Globus pallidus (tissue), 1 donor: ENCODE results near the gene VSIR.

ENCODE experiments used
- DNase-seq: peaks from one replicate; pipeline ENCODE4 v3.0.0-alpha.2; 2015; ENCODE audit warnings: low spot score

Gene VSIR

GRCh38 chr10:71727738-71728737, 45.3 kb downstream of the VSIR start:
- peak; percentile 43 for DNase-seq

- no peak for DNase-seq
Measured at GRCh38 chr10:71727105-71727737, 46.1 kb downstream of the VSIR start.

GRCh38 chr10:71726580-71727104, 46.7 kb downstream of the VSIR start:
- no peak for DNase-seq

GRCh38 chr10:71725998-71726579, 47.2 kb downstream of the VSIR start:
- DNase-seq, result no peak

- DNase-seq, result no peak
Measured at GRCh38 chr10:71725249-71725648, 48.1 kb downstream of the VSIR start.

GRCh38 chr10:71724539-71724938, 48.8 kb downstream of the VSIR start:
- DNase-seq, result no peak

- DNase-seq, result no peak
Measured at GRCh38 chr10:71723311-71723710, 50.0 kb downstream of the VSIR start.

- no peak for DNase-seq
Measured at GRCh38 chr10:71722849-71723248, 50.5 kb downstream of the VSIR start.

- DNase-seq, result no peak
Measured at GRCh38 chr10:71721313-71721712, 52.0 kb downstream of the VSIR start.

GRCh38 chr10:71720288-71720687, 53.0 kb downstream of the VSIR start:
- no peak for DNase-seq

GRCh38 chr10:71719464-71720201, 53.7 kb downstream of the VSIR start, which contains the start of gene C10orf105:
Gene C10orf105, minus strand, starts transcription at chr10:71719778. Its CDS starts 3,441 bp downstream, at chr10:71716337.
- DNase-seq, result peak; percentile 60

- peak; percentile 57 for DNase-seq
Measured at GRCh38 chr10:71719042-71719441, 54.3 kb downstream of the VSIR start.

GRCh38 chr10:71718165-71718698, 55.1 kb downstream of the VSIR start:
- no peak for DNase-seq

- no peak for DNase-seq
Measured at GRCh38 chr10:71717551-71717951, 55.8 kb downstream of the VSIR start.

- DNase-seq, result no peak
Measured at GRCh38 chr10:71717056-71717455, 56.3 kb downstream of the VSIR start.

- no peak for DNase-seq
Measured at GRCh38 chr10:71716426-71716825, 56.9 kb downstream of the VSIR start.

- no peak for DNase-seq
Measured at GRCh38 chr10:71715860-71716259, 57.5 kb downstream of the VSIR start.

- DNase-seq, result no peak
Measured at GRCh38 chr10:71715026-71715425, 58.3 kb downstream of the VSIR start.

GRCh38 chr10:71714592-71714991, 58.7 kb downstream of the VSIR start:
- DNase-seq, result no peak

GRCh38 chr10:71714031-71714410, 59.3 kb downstream of the VSIR start:
- DNase-seq, result no peak
